Measurements from ENCODE around the gene LINGO1. TPM values are rescaled to one million over a fixed set of nuclear protein-coding genes. Genes with fewer than 3 reads are reported as not detected.
A peak's percentile ranks its signal among the peaks of the same experiment; 100 is the strongest.

Gene LINGO1
- total and polyA plus RNA-seq, 9 of the 15 experiments (the other 6 are each of a cell fraction or from before 2014, with no cell fraction given): 0.07 to 15.3 (median 2.1) TPM

- no peak for TF ChIP-seq PBX2 (CRISPR knock-in tag; IDR thresholded peaks at IDR 0.05; ENCODE audit: low read depth)
- TF ChIP-seq PBX2 (tag; conservative IDR thresholded peaks at IDR 0.05; ENCODE audit: low read depth): no peak
- no peak for TF ChIP-seq KHSRP (IDR thresholded peaks at IDR 0.05)
- peak in 1 of 2 experiments; percentile 83; a peak in 2 of 4 replicates for TF ChIP-seq NONO (IDR thresholded peaks at IDR 0.05; ENCODE audit: low read depth in 2 of 2, low read length in 1 of 2)
- TF ChIP-seq HDAC6 (IDR thresholded peaks at IDR 0.05; ENCODE audit: low read depth, low read length): no peak
- no peak for TF ChIP-seq KAT7 (CRISPR knock-in tag; IDR thresholded peaks at IDR 0.05; ENCODE audit: borderline replicate concordance)
- no peak for TF ChIP-seq ASH1L (IDR thresholded peaks at IDR 0.05; ENCODE audit: borderline replicate concordance, low read depth, partially characterized antibody)
- no peak for TF ChIP-seq ZBTB34 (CRISPR knock-in tag; IDR thresholded peaks at IDR 0.05)
- 0 out of 3 replicates have a peak, but pooled peaks of 1 of the 2 experiments have one; percentile 37 for TF ChIP-seq CBX3 (IDR thresholded peaks at IDR 0.05; ENCODE audit: borderline replicate concordance in 1 of 2, low read length in 2 of 2)
- no peak for TF ChIP-seq RAD51 (IDR thresholded peaks at IDR 0.05; ENCODE audit: borderline replicate concordance, low read depth)
- TF ChIP-seq HNRNPLL (IDR thresholded peaks at IDR 0.05; ENCODE audit: low read depth, low read length, poor library complexity, severe bottlenecking): peak; percentile 10
- no peak; the same call in 1 of the 2 replicates for TF ChIP-seq STAG1 (CRISPR knock-in tag; IDR thresholded peaks at IDR 0.05; ENCODE audit: borderline replicate concordance)
- no peak for TF ChIP-seq ZSCAN29 (IDR thresholded peaks at IDR 0.05)
- no peak for TF ChIP-seq ATF4 (CRISPR knock-in tag; IDR thresholded peaks at IDR 0.05)
- no peak for TF ChIP-seq DACH1 (IDR thresholded peaks at IDR 0.05; ENCODE audit: partially characterized antibody)
- no peak for TF ChIP-seq POLR2AphosphoS5 (IDR thresholded peaks at IDR 0.05; ENCODE audit: control insufficient read depth, insufficient read depth, low read depth, low read length)
- TF ChIP-seq ZNF384 (IDR thresholded peaks at IDR 0.05; ENCODE audit: low read depth, low read length): no peak
- TF ChIP-seq KLF16 (IDR thresholded peaks at IDR 0.05): peak; percentile 76
- TF ChIP-seq TSHZ1 (CRISPR knock-in tag; IDR thresholded peaks at IDR 0.05): no peak
These were observed 611 bp upstream of the LINGO1 start (continued) for GRCh38 chr15:77633134-77633912.
